Stimulated activated CD8-positive, alpha-beta memory T cell treated with anti-CD3 and anti-CD28 coated beads, Interleukin-2, amount 100 ng/mL, for 1 hour (primary cell): Measurements from ENCODE around the gene PRKCD.

Experiments used
- DNase-seq, 2 donors: peaks; one replicate each; pipeline ENCODE4 v3.0.0-alpha.2; 2020; ENCODE audit warnings: low read depth in 2 of 2

The PRKCD gene

DNA sequence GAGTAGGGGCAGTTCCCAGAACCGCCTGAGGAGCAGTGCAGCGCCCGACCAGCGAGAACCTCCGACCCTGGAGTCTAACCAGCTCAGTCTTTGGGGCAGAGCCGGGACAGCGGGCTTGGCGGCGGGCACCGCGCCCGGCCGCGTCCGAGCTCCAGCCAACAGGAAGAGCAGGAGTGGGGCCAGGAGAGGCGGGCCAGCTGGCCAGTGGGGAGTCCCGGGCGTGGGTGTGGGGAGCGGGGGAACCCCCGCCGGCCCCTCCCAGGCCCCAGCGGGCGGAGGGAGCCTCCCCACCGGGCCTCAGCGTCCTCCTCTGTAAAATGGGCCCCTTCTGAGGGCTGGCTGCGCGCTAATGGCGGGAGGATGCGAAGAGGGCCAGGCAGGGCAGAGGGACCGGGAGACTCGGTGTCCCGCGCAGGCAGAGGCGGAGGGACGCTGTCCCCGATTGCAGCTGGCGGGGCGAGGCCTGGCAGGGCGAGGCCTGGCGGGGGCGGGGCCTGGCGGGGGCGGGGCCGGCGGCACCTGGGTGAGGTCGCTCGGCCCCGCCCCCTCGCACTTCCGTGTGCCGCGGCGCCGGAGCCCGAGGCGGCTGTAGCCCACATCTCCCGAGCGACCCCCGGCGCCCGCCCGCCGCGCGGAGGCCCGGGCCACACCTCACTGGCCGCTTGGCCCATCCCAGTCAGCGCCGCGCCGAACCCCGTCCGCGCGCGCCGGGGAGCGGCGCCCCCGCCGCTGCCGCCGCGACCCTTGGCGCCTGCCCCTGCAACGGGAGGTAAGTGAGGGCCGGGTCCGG, at the start of gene PRKCD:
TSS of gene PRKCD (plus strand) at position 550 of the 790 bp plus-strand sequence. CDS start 17,214 bp downstream, outside the sequence.
- DNase-seq: peak; percentile 65 to 71

DNA sequence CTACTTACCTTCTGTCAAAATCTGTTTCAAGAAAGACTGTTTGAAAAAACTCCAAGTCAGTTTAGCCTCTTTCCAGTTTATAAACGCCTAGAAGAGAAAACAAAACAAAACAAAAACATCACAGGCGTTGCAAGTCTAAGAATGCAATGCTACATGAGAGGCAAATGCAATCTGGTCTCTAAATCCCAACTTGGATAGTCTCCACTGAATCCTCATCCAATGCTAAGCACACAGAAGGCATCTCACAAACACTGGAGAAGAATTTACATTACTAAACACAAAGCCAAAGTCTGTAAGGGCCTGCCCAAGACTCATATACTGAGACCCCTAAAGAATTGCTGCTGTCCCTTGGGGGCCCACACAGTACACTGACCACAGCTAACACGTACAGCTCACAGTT, 49.2 kb upstream of the PRKCD start:
- DNase-seq: no peak

DNA sequence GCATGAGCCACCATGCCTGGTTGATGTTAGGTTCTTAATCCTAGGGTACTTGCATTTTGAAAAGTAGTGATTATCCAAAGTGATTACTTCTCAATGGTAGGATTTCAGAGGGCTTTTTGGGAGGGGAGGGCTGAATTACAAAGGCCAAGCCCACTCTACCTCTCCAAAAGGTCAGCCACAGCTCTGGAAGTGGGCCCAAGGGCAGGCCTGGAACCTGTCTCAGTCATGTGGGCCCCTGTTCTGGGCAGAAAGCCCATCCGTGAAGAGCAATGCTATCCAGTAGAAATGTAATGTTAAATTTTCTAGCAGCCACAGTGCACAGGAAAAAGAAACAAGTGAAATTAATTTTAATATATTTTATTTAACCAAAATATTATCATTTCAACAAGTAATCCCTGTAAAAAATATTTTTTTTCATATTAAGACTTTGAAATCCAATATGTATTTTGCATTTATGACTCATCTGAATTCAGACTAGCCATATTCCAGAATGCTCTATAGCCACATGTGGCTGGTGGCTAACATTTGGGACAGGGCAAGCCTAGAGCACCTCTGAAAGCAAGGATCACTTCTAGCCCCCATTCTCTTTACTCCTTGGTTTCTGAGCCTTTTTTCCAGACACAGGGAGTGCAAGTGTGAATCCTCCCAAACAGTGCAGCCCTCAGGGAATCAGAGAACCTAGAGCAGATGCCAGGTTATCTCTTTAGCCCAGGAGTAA, 47.6 kb upstream of the PRKCD start:
- DNase-seq: no peak

DNA sequence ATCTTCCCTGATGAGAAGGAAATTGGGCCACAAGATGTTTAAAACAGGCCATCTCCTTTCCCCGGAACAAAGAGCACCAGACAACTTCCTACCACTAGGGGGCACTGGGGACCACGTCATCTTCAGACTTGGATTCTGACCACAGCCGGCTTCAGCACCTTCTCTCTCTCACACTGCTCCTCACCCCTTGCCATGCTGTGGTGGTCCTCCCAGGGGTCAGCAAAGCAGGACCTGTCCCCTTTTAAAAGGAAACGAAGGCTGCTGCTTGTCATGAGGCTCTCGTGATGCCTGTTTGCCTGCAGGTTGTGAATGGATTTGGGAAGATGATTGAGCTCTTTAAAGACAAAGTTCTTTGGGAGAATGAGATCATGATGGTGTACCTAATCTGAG, 47.0 kb upstream of the PRKCD start:
- peak; percentile 65 to 68 for DNase-seq

DNA sequence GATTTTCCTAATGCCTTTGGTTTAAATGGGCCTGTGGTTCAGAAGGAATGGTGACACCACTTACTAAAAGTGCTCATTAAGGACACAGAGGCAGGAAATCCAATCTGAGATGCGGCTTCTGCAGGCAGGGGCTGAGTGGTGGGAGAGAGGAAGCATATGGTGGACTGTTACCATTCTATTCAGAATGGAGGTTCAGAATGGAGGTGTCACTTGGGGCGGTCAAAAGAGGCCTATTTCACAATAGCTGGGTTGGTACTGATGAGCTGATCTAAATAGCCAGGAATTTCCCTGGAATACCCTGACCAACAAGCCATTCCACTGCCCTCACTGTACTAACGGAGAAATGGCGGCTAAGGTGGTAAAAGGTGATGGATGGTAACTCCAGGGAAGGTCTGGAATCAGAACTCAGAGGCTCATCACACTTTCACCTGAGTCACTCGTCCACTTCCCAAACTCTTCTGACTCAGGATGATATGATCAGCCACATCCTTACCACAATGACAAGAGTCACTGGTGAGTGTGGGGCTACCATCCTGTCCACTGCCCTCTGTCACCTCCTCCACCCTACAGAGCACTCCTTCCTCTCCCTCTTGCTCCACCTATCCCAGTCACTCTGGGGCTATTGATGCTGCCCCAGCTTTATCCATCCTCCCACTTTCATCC, 46.5 kb upstream of the PRKCD start:
- DNase-seq: no peak

DNA sequence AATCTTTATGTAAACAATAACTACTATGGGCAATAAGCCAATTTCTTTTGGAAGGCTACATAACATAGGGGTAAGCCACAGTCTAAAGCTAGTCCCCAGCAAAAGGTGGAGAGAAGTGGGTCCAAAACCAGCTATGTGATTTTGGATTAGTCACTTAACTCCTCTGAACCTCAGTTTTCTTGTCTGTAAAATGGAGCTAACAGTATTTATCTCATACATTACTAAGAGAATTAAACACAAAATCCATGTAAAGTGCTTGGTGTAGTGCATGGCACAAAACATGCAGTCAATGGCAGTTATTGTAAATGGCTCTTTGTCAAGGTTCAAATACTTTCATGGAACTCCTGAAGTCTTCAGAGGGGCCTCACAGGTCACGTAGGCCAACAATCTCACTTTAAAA, 44.1 kb upstream of the PRKCD start:
- DNase-seq: no peak

DNA sequence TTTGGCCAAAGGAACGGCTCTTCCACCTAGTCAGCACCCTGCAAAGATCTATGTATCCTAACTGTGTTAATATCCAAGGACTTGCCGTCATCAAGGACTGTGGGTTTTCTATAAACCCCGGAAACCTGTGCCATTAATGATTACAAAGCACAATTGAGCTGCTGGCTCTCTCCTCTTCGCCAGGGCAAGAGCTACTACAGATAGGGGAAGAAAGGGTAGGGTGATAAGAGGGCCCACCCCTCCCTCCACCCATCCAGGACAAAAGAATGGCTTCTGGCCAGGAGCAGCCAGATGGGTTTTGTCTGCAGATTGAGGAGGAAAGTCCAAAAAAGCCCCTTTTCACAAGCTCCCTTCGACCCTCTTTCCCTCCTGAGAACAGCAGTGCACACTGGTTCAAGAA, 40.7 kb upstream of the PRKCD start:
- DNase-seq: no peak

DNA sequence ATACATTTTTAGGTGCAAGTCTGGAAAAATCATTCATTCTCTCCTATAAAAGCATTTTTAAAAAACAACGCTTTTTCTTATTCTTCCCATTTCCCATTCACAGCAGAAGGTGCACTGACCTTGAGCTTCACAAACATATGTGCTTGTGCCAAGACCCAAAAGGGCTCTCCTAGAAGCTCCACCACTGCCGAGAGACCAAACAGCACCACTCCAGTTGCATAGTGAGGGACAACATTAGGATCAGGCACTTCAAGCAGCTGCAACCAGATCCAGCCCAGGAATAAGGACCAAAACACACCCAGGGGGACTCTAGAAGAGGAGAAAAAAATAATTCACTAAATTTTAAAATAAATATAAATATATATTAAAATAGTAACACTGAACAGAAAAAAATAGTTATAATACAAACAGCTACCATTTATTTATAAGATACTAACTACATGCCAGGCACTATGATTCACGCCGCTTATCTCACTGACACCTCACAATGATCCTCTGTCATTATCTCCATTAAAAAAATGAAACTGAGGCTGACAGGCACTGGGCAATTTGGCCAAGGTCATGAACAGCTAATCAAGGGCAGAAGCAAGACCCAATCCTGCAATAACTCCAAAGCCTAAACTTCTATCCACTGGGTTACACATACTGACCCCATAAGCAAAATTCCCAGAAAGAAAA, 38.6 kb upstream of the PRKCD start:
- no peak for DNase-seq

DNA sequence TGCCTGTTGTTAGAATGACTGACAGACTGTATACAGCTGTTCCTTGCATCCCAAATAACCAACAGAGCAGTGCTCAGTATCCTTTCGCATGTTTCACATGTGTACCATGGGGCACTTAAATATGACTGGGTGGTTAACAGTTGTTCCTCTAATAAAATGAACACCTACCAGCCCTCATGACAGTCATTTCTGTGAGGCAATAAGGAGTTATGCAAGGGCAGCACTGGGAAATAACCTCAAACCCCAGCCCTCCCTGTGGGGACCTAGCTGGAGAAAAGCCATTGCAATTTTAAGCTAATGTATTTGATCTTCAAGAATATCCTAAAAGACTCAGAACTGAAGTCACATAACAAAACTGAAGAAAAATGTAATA, 38.1 kb upstream of the PRKCD start:
- no peak for DNase-seq

DNA sequence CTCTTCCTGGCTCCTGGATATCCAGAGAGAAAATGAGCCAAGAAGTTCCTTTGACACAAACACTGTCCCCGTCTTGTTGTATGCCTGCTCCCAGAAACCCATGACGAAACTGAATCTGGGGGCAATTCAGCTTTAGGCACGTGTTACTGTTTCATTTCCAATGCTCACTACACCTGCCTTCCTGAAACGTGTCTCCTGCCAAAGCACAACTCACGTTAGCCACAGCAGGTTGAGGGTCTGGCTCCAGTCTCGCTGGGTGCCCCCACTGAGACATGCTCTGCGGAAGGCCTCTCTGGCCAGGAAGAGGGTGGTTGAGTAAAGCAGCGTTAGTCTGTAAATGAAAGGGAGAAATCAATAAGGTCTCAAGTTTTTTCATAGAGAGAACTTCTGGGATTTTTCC, 37.5 kb upstream of the PRKCD start:
- DNase-seq: no peak

DNA sequence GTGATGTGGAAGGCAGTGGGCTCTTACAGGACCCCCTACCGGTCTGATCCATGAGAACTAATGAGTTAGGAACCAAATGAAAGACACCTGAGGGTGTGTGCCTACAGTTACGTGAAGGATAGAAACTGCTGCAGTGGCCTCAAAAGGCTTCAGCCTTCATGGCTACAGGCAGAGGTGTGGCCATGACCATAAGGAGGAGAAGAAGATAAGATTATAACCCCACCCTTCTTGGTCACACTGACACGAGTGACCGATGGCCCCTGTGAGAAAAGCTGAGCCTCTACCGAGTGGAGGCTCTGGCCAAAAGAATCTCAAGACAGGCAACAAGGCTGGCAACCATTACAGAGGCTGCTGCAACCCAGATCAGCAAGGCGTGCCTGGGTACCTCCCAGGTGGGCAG, 37.1 kb upstream of the PRKCD start:
- no peak for DNase-seq

DNA sequence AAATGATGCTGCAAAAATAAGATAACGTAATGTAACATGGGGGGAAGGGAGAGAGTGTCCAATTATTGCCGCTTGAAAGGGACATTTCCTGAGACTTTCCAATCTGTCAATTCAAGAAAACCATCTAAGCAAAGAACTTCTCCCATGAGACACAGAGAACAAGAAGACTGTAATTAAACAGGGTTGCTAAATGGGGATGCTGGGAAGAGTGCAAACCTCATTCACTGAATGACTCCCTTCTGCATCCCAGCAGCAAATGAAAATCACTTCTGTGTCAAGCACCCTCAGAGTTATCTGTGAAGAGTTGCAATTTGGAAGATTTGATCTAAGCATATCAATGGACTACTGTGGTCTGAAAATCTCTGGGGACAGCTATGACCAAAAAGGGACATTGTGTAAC, 34.4 kb upstream of the PRKCD start:
- DNase-seq: no peak

DNA sequence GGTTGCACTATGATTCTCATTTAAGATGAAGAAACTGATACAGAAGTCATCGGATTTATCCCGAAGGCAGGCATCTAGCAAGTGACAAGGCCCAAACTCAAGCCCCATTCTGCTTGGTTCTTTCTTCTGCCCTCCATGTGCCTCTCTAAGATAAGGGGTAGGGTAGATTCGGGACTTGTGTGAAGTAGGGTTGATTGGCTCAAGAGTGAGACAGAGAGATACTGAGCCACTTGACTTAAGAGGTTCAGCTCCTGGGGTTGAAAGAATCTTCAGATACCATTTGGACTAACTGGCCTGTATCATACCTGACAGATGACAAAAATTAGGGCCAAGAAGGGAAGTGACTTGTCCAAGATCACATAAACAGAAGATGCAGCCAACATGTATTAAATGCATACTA, 31.7 kb upstream of the PRKCD start:
- no peak for DNase-seq

DNA sequence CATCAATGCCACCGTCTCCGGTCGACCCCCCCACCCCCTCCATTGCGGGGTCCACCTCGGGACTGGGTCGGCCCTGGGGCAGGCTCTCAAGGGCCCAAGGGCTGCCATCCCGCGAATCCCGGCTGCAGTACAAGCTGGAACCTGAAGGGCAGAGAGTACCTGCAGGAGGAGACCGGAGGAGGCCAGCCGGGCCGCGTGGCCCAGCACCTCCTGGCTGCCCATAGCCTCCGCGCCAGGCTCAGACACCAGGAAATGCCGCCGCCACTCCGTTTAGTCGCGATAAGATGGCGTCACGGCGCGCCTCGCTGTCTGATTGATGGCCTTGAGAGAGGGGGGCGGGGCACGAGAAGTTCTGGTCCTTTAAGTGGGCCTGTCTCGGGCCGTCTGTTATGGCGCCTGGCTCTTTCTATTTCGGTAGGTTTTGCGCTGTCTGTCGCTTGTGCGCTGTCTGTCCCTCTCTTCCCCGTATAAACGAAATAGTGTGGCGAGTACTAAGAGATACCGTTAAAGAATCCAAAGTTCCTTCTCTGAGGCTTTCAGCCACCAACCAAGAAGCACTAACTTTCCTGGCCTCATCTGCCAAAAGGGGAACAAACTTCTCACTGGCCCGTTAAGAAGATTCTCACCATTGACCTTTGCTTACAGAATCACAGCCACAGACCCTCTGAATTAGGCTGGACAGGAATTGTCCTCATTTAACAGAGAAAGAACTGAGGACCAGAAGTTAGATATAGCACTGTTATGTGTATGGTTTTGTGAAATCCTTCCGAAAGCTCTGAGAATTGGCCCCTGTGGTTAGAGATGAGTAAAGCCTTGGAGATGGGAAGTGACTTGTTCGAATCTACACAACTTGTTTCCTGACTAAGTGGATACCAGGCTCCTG, 30.6 kb upstream of the PRKCD start, which contains the start of gene RFT1:
TSS of gene RFT1 (minus strand) at position 257 of the 883 bp plus-strand sequence. CDS start at position 222, 35 bp downstream.
- DNase-seq: peak; percentile 95 to 96

DNA sequence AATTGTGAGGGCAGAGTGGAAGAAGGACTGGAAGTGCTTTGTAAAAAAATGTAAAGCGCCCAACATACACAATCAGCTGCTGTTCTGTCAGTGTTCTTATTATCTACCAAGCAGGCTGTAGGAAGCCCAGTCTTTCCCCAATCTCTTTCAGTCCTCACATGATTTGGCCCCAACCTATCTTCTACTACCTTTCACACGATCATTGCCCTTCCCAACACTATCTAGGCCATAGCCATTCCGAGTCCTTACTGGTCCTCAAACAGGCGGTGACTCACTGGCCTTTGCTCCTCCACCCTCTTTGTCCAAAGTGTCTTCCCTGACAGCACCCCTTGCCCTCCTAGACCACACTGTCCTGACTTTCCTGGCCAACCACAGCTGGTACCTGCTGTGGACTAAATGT, 29.9 kb upstream of the PRKCD start:
- no peak for DNase-seq

DNA sequence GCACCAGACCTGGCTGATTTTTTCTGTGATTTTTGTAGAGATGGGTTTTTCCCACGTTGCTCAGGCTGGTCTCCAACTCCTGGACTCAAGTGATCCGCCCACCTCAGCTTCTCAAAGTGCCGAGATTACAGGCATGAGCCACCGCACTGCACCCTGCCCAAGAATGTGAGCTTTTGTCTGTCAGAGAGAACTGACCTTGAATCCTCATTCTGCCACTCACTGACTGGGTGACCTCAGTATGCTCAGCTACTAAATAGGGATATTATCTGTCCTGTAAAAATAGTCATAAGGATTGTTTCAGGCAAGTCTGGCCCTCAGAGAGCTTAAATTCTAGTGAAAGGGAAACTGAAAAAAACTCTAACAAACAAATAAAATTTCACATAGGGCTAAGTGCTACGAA, 28.7 kb upstream of the PRKCD start:
- DNase-seq: no peak

DNA sequence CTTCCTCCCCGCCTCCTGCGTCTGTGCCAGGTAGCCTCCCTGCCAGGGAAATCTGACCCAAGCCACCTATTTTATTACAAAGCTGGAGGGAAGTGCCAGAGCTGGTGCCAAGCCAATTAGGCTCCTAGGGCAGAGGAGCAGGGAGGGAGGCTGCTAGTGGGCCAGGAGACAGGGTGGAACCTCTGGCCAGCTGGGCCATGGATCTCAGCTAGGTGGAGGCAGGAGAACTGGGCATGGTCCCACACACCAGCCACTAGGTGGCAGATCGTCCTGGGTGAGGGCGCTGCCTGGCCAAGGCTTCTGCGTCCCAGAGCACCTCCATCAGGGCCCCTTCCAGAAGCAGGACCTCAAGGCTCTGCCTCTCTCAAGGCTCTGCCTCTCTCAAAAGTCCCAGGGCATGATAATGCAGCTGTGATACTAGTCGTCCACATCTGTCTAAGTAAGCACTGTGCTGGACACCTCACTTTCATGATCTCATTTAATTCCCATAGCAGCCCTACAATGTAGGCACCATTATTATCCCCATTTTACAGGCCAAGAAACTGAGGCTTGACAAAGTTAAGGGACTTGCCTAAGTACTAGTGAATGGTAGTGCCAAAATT, 26.3 kb upstream of the PRKCD start:
- DNase-seq: peak; percentile 19 to 28

DNA sequence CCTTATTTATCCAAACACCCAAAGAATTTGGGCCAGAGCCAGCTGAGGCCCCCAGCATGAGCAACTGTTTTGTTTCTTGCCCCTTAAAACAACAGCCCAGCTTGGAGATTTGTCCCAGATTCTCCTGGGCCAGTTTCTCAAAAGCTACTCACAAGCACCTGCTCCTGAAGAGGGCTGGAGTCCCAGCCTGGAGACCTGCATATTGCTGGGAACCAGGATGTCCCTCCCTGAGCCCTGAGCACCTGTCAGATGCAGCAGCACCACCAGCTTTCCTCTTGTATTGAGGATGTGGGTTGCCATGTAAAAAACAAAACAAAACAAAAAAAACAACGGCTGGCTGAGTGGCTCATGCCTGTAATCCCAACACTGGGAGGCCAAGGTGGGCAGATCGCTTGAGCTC, 23.8 kb upstream of the PRKCD start:
- no peak for DNase-seq

DNA sequence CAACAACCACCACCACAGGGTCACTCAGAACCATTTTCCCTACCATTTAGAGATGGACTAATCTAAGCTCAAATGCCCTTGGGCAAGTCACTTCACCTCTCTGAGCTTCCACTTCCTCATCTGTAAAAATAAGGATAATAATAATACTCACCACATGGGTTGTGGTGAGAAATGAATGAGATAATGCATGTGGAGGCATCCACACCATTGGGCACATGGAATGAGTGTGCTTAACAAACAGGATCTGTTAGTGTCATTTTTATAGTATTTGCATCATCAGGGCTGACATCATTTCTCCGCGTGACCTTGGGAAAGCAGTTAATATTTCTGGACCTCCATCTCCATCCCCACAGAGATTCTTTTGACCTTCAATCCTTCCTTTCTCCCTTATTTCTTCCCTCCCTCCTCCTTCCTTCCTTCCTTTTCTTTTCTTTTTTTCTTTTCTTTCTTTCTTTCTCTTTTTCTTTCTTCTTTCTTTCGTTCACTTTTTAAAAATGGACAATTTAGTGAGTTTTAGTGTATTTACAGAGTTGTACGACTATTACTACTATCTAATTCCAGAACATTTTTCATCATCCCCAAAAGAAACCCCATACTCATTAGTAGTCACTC, 23.1 kb upstream of the PRKCD start:
- no peak for DNase-seq
